HG03432 (cell line): ENCODE data around the gene PDE12.
"Not testable (repeated sequence)": the region's sequence is repeated elsewhere in the genome, so short reads cannot be mapped to it uniquely, and the experiment has no call there.

Experiments used
- ATAC-seq: cut with Tn5 transposase; IDR thresholded peaks from one replicate; pipeline ENCODE4 v1.9.1; 2021; ENCODE audit warnings: mild to moderate bottlenecking, moderate library complexity; ENCODE audit not compliant: unreplicated experiment

PDE12 gene

DNA sequence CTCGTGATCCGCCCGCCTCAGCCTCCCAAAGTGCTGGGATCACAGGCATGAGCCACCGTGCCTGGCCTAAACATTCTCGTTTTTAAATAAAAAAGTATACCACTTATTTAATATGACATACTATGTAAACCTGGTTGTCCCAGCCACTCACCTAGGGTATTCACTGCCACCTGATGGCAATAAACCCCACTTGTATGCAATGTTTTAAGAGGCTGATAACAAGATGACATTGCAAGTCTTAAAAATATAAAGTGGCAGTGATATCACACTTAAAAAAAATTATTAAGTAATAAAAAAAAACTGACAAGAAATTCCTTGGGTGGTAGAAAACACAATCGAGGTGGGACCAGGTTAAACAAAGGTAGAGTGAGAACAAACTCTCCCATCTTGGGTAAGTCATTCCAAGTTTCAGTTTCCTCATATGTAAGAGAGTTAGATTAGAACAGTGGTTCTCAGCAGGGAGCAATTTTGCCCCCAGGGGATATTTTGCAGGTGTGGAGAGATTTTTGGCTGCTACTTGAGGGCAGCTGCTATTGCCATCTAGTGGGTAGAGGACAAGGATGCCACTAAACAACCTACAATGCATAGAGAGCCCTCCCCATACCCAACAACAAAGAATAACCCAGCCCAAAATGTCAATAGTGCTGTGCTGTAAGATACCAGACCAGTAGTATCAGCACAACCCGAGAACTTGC is 26.5 kb downstream of the PDE12 start:
- no peak for ATAC-seq

DNA sequence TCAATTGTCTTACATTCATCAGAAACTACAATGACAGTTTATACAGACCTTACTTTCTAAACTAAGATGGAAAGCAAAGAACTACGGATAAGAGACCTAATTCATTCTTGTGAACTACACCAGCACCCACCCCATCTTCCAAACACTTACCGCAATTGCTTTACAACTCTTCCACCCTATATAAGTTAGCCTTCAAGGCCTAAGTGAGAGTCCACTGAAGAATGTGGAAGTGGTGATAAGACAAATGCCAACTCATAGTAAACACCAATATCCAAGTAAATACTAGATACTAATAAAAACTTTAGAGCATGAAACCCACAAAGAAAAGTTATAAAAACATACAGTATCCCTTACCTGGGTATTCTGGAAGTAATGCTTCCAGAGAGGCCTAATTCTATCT is 27.5 kb downstream of the PDE12 start:
- no peak for ATAC-seq

DNA sequence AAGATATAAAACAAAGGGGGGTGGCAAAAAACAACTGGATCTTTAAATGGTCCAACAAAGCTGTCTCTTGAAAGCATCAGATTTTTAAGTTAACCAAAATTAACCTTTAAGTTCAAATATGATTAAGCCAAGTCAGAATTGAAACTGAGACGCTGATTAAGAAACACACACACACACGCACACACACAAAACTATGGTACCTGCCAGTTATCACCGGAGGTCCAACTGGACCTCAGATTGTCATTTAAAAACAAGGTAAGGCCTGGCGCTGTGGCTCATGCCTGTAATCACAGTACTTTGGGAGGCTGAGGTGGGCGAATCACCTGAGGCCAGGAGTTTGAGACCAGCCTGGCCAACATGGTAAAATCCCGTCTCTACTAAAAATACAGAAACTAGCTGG is 30.7 kb downstream of the PDE12 start:
- ATAC-seq = no peak

DNA sequence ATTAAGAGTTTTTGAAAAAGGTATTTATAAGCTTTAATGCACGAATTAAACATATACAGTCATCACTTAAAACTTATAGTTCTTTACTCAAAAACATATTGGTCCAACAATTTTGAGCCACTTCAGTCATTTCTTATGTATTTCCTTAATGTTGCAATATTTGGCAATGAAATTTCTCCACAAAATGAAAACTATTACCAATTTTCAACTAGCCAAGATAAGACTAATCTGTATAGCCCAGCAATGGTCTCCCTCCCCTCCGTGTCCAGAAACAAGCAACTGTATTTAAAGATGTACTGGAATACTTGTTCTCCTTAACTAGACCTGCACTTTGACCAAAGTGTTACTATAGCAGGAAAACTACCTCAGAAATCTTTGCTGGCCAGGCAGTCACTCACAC is 31.8 kb downstream of the PDE12 start:
- no peak for ATAC-seq

DNA sequence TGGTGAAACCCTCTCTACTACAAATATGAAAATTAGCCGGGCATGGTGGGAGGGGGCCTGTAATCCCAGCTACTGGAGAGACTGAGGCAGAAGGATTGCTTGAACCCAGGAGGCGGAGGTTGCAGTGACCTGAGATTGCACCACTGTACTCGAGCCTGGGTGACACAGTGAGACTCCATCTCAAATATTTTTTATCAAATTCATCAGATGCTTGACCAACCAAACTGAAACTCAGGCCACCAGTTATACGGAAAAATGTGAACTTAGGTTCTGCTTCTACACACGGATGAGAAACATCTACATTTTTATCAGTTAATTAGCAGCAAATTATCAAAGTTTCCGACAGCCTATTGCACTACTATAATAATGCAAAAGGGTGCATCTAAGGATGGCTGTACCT is 36.2 kb downstream of the PDE12 start:
- ATAC-seq = no peak

DNA sequence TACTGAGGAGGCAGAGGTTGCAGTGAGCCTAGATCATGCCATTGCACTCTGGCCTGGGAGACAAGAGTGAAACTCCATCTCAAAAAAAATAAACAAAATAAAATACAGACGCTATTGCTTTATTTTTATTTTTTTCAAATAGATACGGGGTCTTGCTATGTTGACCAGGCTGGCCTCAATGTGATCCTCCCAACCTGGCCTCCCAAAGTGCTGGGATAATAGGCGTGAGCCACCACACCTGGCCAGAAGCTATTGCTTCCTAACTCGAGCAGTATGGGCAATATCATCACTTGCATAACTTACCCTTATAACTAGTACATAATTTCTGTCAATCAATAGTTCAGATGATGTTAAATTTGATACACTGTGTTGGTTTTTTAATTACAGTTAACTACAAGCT is 38.1 kb downstream of the PDE12 start:
- ATAC-seq = no peak

- no peak for ATAC-seq
These were observed 38.5 kb downstream of the PDE12 start for GRCh38 chr3:57594576-57594975.

- no peak for ATAC-seq
These were observed 40.5 kb downstream of the PDE12 start for GRCh38 chr3:57596495-57597126.

DNA sequence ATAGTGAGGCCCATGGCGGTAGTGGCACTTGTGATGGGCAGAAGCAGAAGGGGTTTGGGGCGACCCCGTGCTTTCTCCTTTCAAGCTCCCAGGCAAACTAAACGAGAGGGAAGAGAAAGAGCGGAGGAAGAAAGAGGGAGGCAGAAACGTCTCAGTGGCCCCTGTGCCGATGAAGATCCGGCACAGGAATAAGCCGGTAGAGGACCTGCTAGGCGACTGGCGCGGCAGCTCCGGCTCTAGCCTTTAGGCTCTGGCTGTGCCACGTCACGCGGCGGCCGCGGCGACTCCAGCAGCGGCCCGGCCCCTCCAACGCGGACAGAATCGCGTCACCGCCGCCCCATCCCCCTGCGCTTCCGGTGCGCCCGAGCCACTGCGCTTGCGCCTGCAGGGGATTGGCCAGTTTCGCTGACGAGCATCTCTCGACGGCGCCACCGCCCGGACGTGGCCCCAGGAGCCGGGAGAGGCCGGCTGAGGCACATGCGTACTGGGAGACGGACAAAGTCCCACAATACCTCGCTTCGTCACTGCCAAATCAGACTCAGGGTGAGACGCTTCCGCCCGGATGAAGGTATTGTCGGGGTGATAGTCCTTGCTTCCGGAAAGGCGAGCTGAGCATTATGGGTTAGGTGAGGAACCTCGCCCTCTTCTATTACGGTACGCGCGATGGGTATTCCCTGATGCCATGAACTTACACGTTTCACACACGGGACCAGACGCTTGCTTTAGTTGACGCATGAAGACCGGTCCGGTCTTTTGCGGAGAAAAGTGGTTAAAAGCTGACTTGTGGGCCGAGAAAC is 41.3 kb downstream of the PDE12 start, which contains the start of gene ARF4:
Gene ARF4, minus strand, starts transcription at position 218 of the 797 bp plus-strand sequence. Its CDS starts 204 bp downstream, at position 14.
- ATAC-seq = peak; percentile 94

GRCh38 chr3:57598765-57599360 is 42.8 kb downstream of the PDE12 start:
- ATAC-seq = no peak

GRCh38 chr3:57600195-57600594 is 44.1 kb downstream of the PDE12 start:
- ATAC-seq = no peak

DNA sequence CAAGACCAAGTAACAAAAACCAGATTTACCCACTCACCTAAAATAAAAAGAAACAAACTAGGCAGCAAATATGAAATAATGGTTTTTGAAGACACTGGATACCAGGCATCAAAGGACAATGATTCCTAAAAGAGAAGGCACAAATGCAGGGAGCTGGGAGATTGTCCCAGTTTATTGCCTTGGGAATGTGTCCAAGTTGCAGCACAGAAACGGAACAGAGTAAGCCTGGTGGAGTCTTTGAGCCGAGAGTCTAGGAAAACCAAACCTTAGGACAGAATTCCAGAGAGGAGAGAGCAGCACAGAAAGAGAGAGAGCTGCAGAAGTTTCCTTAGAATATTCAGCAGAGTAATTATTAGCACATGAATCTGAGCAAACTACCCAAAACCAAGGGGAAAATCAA is 48.9 kb downstream of the PDE12 start:
- ATAC-seq = no peak

DNA sequence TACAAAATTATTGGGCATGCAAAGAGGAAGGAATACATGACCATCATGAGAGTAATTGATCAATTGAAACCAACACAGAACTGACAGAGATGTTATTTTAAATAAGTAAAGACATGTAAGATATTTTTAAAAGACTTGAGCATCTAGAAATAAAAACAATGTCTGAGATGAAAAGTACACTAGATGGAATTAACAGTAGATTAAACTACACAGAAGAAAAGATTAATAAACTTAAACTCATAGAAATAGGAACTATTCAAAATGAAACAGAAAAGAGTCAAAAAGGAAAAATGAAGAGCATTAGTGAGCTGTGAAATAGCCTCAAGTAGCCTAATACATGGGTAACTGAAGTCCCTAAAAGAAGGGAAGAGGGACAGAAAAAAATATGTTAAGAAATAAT is 49.6 kb downstream of the PDE12 start:
- no peak for ATAC-seq

DNA sequence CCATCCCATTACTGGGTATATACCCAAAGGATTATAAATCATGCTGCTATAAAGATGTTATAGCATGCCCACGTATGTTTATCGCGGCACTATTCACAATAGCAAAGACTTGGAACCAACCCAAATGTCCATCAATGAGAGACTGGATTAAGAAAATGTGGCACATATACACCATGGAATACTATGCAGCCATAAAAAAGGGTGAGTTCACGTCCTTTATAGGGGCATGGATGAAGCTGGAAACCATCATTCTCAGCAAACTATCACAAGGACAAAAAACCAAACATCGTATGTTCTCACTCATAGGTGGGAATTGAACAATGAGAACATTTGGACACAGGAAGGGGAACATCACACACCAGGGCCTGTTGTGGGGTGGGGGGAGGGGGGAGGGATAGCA is 55.8 kb downstream of the PDE12 start:
- not testable (repeated sequence) for ATAC-seq

GRCh38 chr3:57616233-57616632 is 60.2 kb downstream of the PDE12 start:
- no peak for ATAC-seq
